Parathyroid adenoma (tissue), 2 donors: Measurements from ENCODE around the gene LYRM9.
A peak's percentile ranks its signal among the peaks of the same experiment; 100 is the strongest.
"Not testable (repeated sequence)": the region's sequence is repeated elsewhere in the genome, so short reads cannot be mapped to it uniquely, and the experiment has no call there.

Source experiments
- H2AFZ ChIP-seq: fragments of 300-600 bp; sonication (generic); one replicate; pipeline ENCODE4 v1.7.0; 2017; ENCODE audit warnings: antibody characterized with exemption, mild to moderate bottlenecking
- H3K27ac ChIP-seq: fragments of 300-600 bp; sonication (generic); one replicate; pipeline ENCODE4 v1.7.0; 2017
- H3K27me3 ChIP-seq: fragments of 300-600 bp; sonication (generic); one replicate; pipeline ENCODE4 v1.7.0; 2017; ENCODE audit warnings: low read length; ENCODE audit not compliant: control insufficient read depth, insufficient read depth
- H3K36me3 ChIP-seq: fragments of 300-600 bp; sonication (generic); one replicate; pipeline ENCODE4 v1.7.0; 2017; ENCODE audit warnings: low read length; ENCODE audit not compliant: control insufficient read depth, insufficient read depth
- H3K4me1 ChIP-seq: fragments of 300-600 bp; sonication (generic); one replicate; pipeline ENCODE4 v1.7.0; 2017; ENCODE audit warnings: control low read depth
- H3K4me2 ChIP-seq: fragments of 300-600 bp; sonication (generic); one replicate; pipeline ENCODE4 v1.7.0; 2017; ENCODE audit warnings: low read length
- H3K4me3 ChIP-seq: fragments of 300-600 bp; sonication (generic); one replicate; pipeline ENCODE4 v1.7.0; 2017; ENCODE audit warnings: low read depth, low read length
- H3K79me2 ChIP-seq: fragments of 300-600 bp; sonication (generic); one replicate; pipeline ENCODE4 v1.7.0; 2017; ENCODE audit warnings: control low read depth
- H3K9ac ChIP-seq: fragments of 300-600 bp; sonication (generic); one replicate; pipeline ENCODE4 v1.7.0; 2017; ENCODE audit warnings: mild to moderate bottlenecking
- H3K9me3 ChIP-seq: fragments of 300-600 bp; sonication (generic); one replicate; pipeline ENCODE4 v1.7.0; 2017; ENCODE audit warnings: low read length; ENCODE audit not compliant: control insufficient read depth
- CTCF ChIP-seq: fragments of 300-600 bp; sonication (generic); IDR thresholded peaks from one replicate; pipeline ENCODE4 v1.7.0; 2017; ENCODE audit warnings: antibody characterized with exemption, mild to moderate bottlenecking
- donor health status: primary hyperparathyroidism.

The LYRM9 gene

GRCh38 chr17:27891841-27892240 lies 1.3 kb downstream of the LYRM9 start:
- Histone ChIP-seq H3K4me1 (peaks cover 22% of the 10 kb centered on the region), H3K4me3 (no peak overlapping the region), H3K27me3 (no peaks in the 10 kb centered on the region), H3K36me3 (no peaks in the 10 kb centered on the region), H3K4me2 (peak overlapping the region; percentile 84), H3K9me3 (no peaks in the 10 kb centered on the region), H3K9ac (no peak overlapping the region), H3K79me2 (no peaks in the 10 kb centered on the region), H2AFZ (no peak overlapping the region), H3K27ac (no peak overlapping the region)
- TF ChIP-seq CTCF = no peak

GRCh38 chr17:27889711-27890251 lies 3.4 kb downstream of the LYRM9 start:
- Histone ChIP-seq H3K27ac (no peak overlapping the region), H3K4me3 (no peak overlapping the region)

GRCh38 chr17:27888945-27889344 lies 4.2 kb downstream of the LYRM9 start:
- Histone ChIP-seq H3K36me3 (no peaks in the 10 kb centered on the region), H3K9ac (no peak overlapping the region), H3K4me1 (peaks cover 17% of the 10 kb centered on the region), H3K4me3 (no peak overlapping the region), H3K4me2 (no peak overlapping the region), H2AFZ (peak overlapping the region; percentile 2), H3K27me3 (no peaks in the 10 kb centered on the region), H3K79me2 (no peaks in the 10 kb centered on the region), H3K27ac (no peak overlapping the region), H3K9me3 (no peaks in the 10 kb centered on the region)
- TF ChIP-seq CTCF = no peak

More at GRCh38 chr17:27889711-27890251, 3.4 kb downstream of the LYRM9 start:
- Histone ChIP-seq H3K9ac (no peak overlapping the region), H3K9me3 (no peaks in the 10 kb centered on the region), H3K4me1 (peaks cover 22% of the 10 kb centered on the region), H3K36me3 (no peaks in the 10 kb centered on the region), H3K79me2 (no peaks in the 10 kb centered on the region), H3K4me2 (no peak overlapping the region), H2AFZ (no peak overlapping the region), H3K27me3 (no peaks in the 10 kb centered on the region)
- TF ChIP-seq CTCF = no peak

- no peak for TF ChIP-seq CTCF
- Histone ChIP-seq H3K4me1 (peaks cover 10% of the 10 kb centered on the region), H2AFZ (no peak overlapping the region)
Observed at GRCh38 chr17:27888067-27888466, 5.1 kb downstream of the LYRM9 start.

GRCh38 chr17:27886348-27886906 lies 6.7 kb downstream of the LYRM9 start:
- H3K27me3 ChIP-seq, H3K79me2 ChIP-seq, H3K4me2 ChIP-seq, H3K4me1 ChIP-seq, H3K27ac ChIP-seq, H3K36me3 ChIP-seq, H3K9me3 ChIP-seq, H2AFZ ChIP-seq, H3K9ac ChIP-seq, H3K4me3 ChIP-seq: not testable (repeated sequence)

More at GRCh38 chr17:27888067-27888466, 5.1 kb downstream of the LYRM9 start:
- no peaks in the 10 kb centered on the region for H3K27me3 ChIP-seq
- no peak overlapping the region for H3K4me2 ChIP-seq
- no peaks in the 10 kb centered on the region for H3K79me2 ChIP-seq
- no peak overlapping the region for H3K9ac ChIP-seq
- H3K9me3 ChIP-seq = no peaks in the 10 kb centered on the region
- no peak overlapping the region for H3K4me3 ChIP-seq
- no peaks in the 10 kb centered on the region for H3K36me3 ChIP-seq
- no peak overlapping the region for H3K27ac ChIP-seq
